ENCODE results near the gene FAM53A. TPM values are rescaled to one million over a fixed set of nuclear protein-coding genes. Genes with fewer than 3 reads are reported as not detected.
"Not testable (repeated sequence)": the region's sequence is repeated elsewhere in the genome, so short reads cannot be mapped to it uniquely, and the experiment has no call there.

Gene FAM53A
- total and polyA plus RNA-seq, 8 donors, result 0.73 to 2.8 (median 1.8) TPM; not detected in 4

DNA sequence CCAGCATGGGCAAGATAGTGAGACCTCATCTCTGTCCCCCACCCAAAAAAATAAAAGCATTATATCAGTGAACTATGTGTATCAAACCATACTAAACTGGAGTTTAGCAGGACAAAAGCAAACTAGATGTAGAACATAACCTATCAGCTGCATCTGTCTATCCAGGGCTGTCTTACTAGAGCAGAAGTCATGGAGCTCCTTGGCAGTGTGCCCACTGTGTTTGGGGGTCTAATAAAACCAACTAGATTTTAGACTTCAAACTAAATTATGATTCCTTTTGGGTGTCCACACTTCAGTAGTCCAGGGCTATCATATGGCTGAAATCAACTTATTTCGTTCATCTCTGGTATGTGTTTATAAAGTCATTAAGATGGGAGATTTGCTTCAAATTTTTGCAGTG, 19.8 kb upstream of the FAM53A start:
- intact Hi-C loops (cut with DNase I; ENCODE audit: low total_unique reads), result no loop called here
- no peak overlapping the region for H3K4me3 ChIP-seq
- DNase-seq, result no peak
- no peak for TF ChIP-seq POLR2A (IDR thresholded peaks at IDR 0.05)
- no peak for TF ChIP-seq POLR2AphosphoS5 (IDR thresholded peaks at IDR 0.05)
- TF ChIP-seq CTCF (IDR thresholded peaks at IDR 0.05), result no peak
- no peak for TF ChIP-seq EP300 (IDR thresholded peaks at IDR 0.05)
- H3K36me3 ChIP-seq, result peaks cover 15 to 76% (median 66%) of the 10 kb centered on the region in 4 donors
- H3K4me1 ChIP-seq, result peaks cover 8 to 56% (median 27%) of the 10 kb centered on the region in 4 donors
- no peaks in the 10 kb centered on the region for H3K9me3 ChIP-seq
- H3K27me3 ChIP-seq, result no peaks in the 10 kb centered on the region
- WGBS, 5 donors, result 60 to 67% (median 63%) methylated on average over 1 of the region's 1 CpG
- no peak overlapping the region for H3K27ac ChIP-seq

- H3K36me3 ChIP-seq, result peaks cover 27 to 92% (median 87%) of the 10 kb centered on the region in 4 donors
- H3K9me3 ChIP-seq; intact Hi-C loops (cut with DNase I; ENCODE audit: low total_unique reads); H3K27me3 ChIP-seq; H3K4me3 ChIP-seq; DNase-seq: not testable (repeated sequence)
- 83 to 92% (median 86%) methylated on average over 8 of the region's 8 CpGs for WGBS, 5 donors
- peaks cover 0 to 44% (median 21%) of the 10 kb centered on the region in 4 donors for H3K4me1 ChIP-seq
- peak overlapping the region in 1 of 5 donors; percentile 4 for H3K27ac ChIP-seq
Measured at GRCh38 chr4:1701671-1702070, 17.6 kb upstream of the FAM53A start.

DNA sequence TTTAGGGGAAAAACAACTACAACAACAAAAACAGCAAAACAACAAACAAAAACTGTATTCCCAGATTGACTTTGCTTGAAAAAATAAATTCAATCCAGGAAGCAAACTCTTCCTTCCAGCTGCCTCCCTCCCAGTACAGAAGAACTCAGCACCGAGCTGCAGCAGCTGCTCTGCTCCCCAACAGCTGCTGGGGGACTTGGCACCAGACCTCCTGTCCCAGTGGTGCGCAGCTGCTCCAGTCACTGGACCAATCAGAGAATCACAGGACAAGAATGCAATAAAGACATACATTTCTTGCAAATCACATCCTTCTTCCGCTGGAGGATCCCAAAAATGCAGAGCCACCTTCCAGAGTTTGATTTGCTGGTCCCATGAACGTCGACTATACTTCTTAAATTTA, 11.8 kb upstream of the FAM53A start:
- 74 to 82% (median 78%) methylated on average over 5 of the region's 5 CpGs for WGBS, 5 donors
- peaks cover 52 to 98% (median 96%) of the 10 kb centered on the region in 4 donors for H3K36me3 ChIP-seq
- H3K27me3 ChIP-seq, result no peaks in the 10 kb centered on the region
- DNase-seq, result peak in 1 of 2 donors; percentile 60
- intact Hi-C loops (cut with DNase I; ENCODE audit: low total_unique reads), result no loop called here
- H3K9me3 ChIP-seq, result no peaks in the 10 kb centered on the region
- no peak for TF ChIP-seq POLR2A (IDR thresholded peaks at IDR 0.05)
- TF ChIP-seq EP300 (IDR thresholded peaks at IDR 0.05), result no peak
- peaks cover 0 to 7% (median 0%) of the 10 kb centered on the region in 4 donors for H3K4me1 ChIP-seq
- H3K27ac ChIP-seq, result no peak overlapping the region
- no peak overlapping the region for H3K4me3 ChIP-seq

DNA sequence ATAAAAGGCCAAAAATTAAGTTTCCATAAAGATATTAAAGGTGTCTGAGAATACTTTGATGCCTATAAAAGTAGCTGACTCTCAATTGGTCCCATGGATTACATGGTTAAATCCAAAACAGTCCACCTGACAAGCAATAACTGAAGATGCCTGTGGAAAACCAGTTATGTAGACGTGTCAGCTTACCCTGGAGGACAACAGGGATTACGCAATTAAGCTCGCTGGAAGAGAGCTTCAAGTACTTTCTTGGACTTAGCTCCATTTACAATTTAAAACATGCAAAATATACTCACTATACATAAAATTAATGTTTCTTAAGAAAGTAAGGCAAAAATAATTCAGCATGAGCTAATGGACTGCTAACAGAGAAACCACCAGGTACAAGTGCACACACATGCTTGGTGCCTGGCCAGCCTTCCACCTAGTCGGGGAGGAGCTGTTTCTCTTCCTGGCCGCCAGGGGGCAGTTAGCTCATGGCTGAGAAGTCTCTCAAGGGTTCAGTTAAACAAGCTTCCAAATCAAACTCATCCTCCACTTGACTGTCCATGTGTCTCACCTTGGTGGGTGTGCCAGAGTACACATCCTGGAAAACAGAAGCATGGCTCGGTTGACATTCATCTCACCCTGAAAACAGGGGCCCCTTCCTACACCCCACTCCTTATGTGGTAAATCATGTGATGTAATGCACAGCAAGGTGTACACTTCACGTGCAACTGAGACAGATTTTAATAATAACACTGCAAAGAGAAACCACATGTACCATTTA, 9.2 kb upstream of the FAM53A start:
- Histone ChIP-seq H3K4me1 (peaks cover 0 to 7% (median 0%) of the 10 kb centered on the region in 4 donors), H3K27ac (no peak overlapping the region), H3K9me3 (no peaks in the 10 kb centered on the region), H3K4me3 (no peak overlapping the region), H3K27me3 (no peaks in the 10 kb centered on the region), H3K36me3 (peaks cover 52 to 81% (median 78%) of the 10 kb centered on the region in 4 donors)
- peak; percentile 80 to 91 for DNase-seq
- WGBS, 5 donors, result 38 to 47% (median 42%) methylated on average over 7 of the region's 7 CpGs
- TF ChIP-seq POLR2AphosphoS5 (IDR thresholded peaks at IDR 0.05), result peak in 1 of 3 donors; percentile 29
- TF ChIP-seq EP300 (IDR thresholded peaks at IDR 0.05), result no peak
- TF ChIP-seq POLR2A (IDR thresholded peaks at IDR 0.05), result no peak
- TF ChIP-seq CTCF (IDR thresholded peaks at IDR 0.05), result peak in 5 of 7 experiments; percentile 90 to 94 (median 93)
- intact Hi-C loops (cut with DNase I; ENCODE audit: low total_unique reads), result loop anchor here (5.0 kb wide), 1 partner anchor 34 kb away; no protein-coding TSS in a partner anchor

GRCh38 chr4:1691737-1692373, 7.7 kb upstream of the FAM53A start:
- H3K36me3 ChIP-seq, result peaks cover 40 to 66% (median 64%) of the 10 kb centered on the region in 4 donors
- no peak overlapping the region for H3K27ac ChIP-seq
- H3K9me3 ChIP-seq, result no peaks in the 10 kb centered on the region
- no peaks in the 10 kb centered on the region for H3K27me3 ChIP-seq
- WGBS, 5 donors, result 75 to 93% (median 88%) methylated on average over 8 to 9 of the region's 9 CpGs
- TF ChIP-seq POLR2A (IDR thresholded peaks at IDR 0.05), result no peak
- no peak for TF ChIP-seq CTCF (IDR thresholded peaks at IDR 0.05)
- no peak for TF ChIP-seq EP300 (IDR thresholded peaks at IDR 0.05)
- no peak for TF ChIP-seq POLR2AphosphoS5 (IDR thresholded peaks at IDR 0.05)
- no peak overlapping the region for H3K4me3 ChIP-seq
- peaks cover 0 to 7% (median 0%) of the 10 kb centered on the region in 4 donors for H3K4me1 ChIP-seq
- DNase-seq, result no peak
- intact Hi-C loops (cut with DNase I; ENCODE audit: low total_unique reads), result loop anchor here (5.0 kb wide), 1 partner anchor 35 kb away; no protein-coding TSS in a partner anchor
